Chondrocyte (in vitro differentiated cells): ENCODE measurements around the gene SMC3. TPM values are rescaled to one million over a fixed set of nuclear protein-coding genes. Genes with fewer than 3 reads are reported as not detected.

Source experiments
- DNase-seq: peaks from one replicate; pipeline ENCODE4 v3.0.0; 2021; ENCODE audit warnings: mixed read lengths, low spot score
- H3K27ac Mint-ChIP-seq: one replicate; pipeline ENCODE4 v1.8.0; 2021; ENCODE audit warnings: mild to moderate bottlenecking, moderate library complexity, mixed read lengths; ENCODE audit not compliant: unreplicated experiment
- H3K27me3 Mint-ChIP-seq: 2 replicates; pipeline ENCODE4 v1.8.0; 2021; ENCODE audit warnings: low read depth, mixed read lengths
- H3K36me3 Mint-ChIP-seq: 2 replicates; pipeline ENCODE4 v1.8.0; 2021; ENCODE audit warnings: low read depth, mixed read lengths
- H3K4me1 Mint-ChIP-seq: 2 replicates; pipeline ENCODE4 v1.8.0; 2021; ENCODE audit warnings: low read depth, mild to moderate bottlenecking, mixed read lengths
- H3K4me3 Mint-ChIP-seq: one replicate; pipeline ENCODE4 v1.8.0; 2021; ENCODE audit warnings: mild to moderate bottlenecking, moderate library complexity, mixed read lengths; ENCODE audit not compliant: unreplicated experiment
- H3K9me3 Mint-ChIP-seq: 2 replicates; pipeline ENCODE4 v1.8.0; 2021; ENCODE audit warnings: low read depth, mixed read lengths
- total RNA-seq: library from RNA; stranded (reverse); gene quantifications from 3 replicates; pipeline ENCODE4 v1.2.1, GENCODE V29; 2021
- TF ChIP-seq, protein P1 (sequence below): fragments of 200-600 bp; sonication (generic); IDR thresholded peaks from 2 replicates; pipeline ENCODE4 v1.5.0; 2021; ENCODE audit warnings: antibody characterized with exemption, mild to moderate bottlenecking, moderate library complexity

The SMC3 gene
- total RNA-seq, 1 donor from 2014 or later, result 29.3 TPM

- H3K4me3 Mint-ChIP-seq, result no peak overlapping the region
- no peaks in the 10 kb centered on the region for H3K36me3 Mint-ChIP-seq
- peaks cover 11% of the 10 kb centered on the region for H3K4me1 Mint-ChIP-seq
- TF ChIP-seq, protein P1, sequence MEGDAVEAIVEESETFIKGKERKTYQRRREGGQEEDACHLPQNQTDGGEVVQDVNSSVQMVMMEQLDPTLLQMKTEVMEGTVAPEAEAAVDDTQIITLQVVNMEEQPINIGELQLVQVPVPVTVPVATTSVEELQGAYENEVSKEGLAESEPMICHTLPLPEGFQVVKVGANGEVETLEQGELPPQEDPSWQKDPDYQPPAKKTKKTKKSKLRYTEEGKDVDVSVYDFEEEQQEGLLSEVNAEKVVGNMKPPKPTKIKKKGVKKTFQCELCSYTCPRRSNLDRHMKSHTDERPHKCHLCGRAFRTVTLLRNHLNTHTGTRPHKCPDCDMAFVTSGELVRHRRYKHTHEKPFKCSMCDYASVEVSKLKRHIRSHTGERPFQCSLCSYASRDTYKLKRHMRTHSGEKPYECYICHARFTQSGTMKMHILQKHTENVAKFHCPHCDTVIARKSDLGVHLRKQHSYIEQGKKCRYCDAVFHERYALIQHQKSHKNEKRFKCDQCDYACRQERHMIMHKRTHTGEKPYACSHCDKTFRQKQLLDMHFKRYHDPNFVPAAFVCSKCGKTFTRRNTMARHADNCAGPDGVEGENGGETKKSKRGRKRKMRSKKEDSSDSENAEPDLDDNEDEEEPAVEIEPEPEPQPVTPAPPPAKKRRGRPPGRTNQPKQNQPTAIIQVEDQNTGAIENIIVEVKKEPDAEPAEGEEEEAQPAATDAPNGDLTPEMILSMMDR, result peak; percentile 70
- DNase-seq, result no peak
- peak overlapping the region; percentile 71 for H3K27ac Mint-ChIP-seq
- H3K27me3 Mint-ChIP-seq, result no peaks in the 10 kb centered on the region
- H3K9me3 Mint-ChIP-seq, result no peaks in the 10 kb centered on the region
These were observed 31.3 kb upstream of the SMC3 start for GRCh38 chr10:110535958-110536891.

- Mint-ChIP-seq H3K27me3 (no peaks in the 10 kb centered on the region), H3K27ac (no peak overlapping the region), H3K9me3 (no peaks in the 10 kb centered on the region), H3K4me3 (no peak overlapping the region), H3K36me3 (no peaks in the 10 kb centered on the region), H3K4me1 (peaks cover 11% of the 10 kb centered on the region)
- TF ChIP-seq, protein P1, result no peak
- DNase-seq, result no peak
These were observed 28.4 kb upstream of the SMC3 start for GRCh38 chr10:110539091-110539490.

GRCh38 chr10:110540031-110540430 lies 27.5 kb upstream of the SMC3 start:
- Mint-ChIP-seq H3K27me3 (no peaks in the 10 kb centered on the region), H3K9me3 (no peaks in the 10 kb centered on the region), H3K27ac (no peak overlapping the region), H3K4me1 (peaks cover 11% of the 10 kb centered on the region), H3K4me3 (no peak overlapping the region), H3K36me3 (no peaks in the 10 kb centered on the region)
- no peak for DNase-seq
- TF ChIP-seq, protein P1, result no peak

DNA sequence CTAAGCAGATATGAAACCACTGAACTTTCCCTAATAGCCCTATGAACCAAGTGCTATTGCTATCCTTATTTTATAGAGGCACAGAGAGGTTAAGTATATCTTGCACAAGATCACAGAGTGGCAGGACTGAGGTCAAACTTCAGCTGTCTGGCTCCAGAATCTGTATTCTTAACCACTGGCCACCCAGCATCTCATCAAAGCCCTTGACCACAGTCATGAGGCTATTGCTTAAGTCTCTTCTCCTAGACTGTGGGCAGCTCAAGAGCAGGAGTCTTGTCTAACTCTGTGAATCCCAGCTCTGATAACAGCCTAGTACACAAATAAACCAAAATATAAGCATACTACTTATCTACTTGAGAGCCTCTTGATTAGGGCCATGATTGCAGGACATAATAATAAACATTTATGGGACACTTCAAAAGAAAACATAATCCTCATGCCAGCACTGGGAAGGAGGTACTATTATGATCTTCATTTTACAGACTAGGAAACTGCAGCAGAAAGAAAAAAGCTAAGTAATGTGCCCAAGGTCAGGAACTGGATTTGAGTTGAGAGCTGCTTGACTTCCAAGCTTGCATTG lies 22.4 kb upstream of the SMC3 start:
- no peaks in the 10 kb centered on the region for H3K36me3 Mint-ChIP-seq
- no peaks in the 10 kb centered on the region for H3K9me3 Mint-ChIP-seq
- DNase-seq, result no peak
- TF ChIP-seq, protein P1, result no peak
- no peak overlapping the region for H3K27ac Mint-ChIP-seq
- H3K4me1 Mint-ChIP-seq, result peaks cover 4% of the 10 kb centered on the region
- peaks cover 2% of the 10 kb centered on the region for H3K27me3 Mint-ChIP-seq
- H3K4me3 Mint-ChIP-seq, result no peak overlapping the region

GRCh38 chr10:110546077-110546476 lies 21.4 kb upstream of the SMC3 start:
- Mint-ChIP-seq H3K27ac (no peak overlapping the region), H3K9me3 (no peaks in the 10 kb centered on the region), H3K4me3 (no peak overlapping the region), H3K4me1 (peaks cover 4% of the 10 kb centered on the region), H3K36me3 (no peaks in the 10 kb centered on the region), H3K27me3 (peaks cover 5% of the 10 kb centered on the region)
- TF ChIP-seq, protein P1, result no peak
- DNase-seq, result no peak
